Muscle of leg (tissue), 11 donors: ENCODE data around the gene SPEM3. TPM values are rescaled to one million over a fixed set of nuclear protein-coding genes. Genes with fewer than 3 reads are reported as not detected.

Source experiments
- DNase-seq: peaks from one replicate; pipeline ENCODE4 v3.0.0; 2013
- H3K27ac ChIP-seq: one replicate; pipeline ENCODE4 v1.5.1; 2013; ENCODE audit warnings: mild to moderate bottlenecking, low read length, control low read depth
- H3K27me3 ChIP-seq: one replicate; pipeline ENCODE4 v1.6.1; 2013; ENCODE audit warnings: low read length; ENCODE audit not compliant: control insufficient read depth, insufficient read depth
- H3K36me3 ChIP-seq: one replicate; pipeline ENCODE4 v1.6.1; 2013; ENCODE audit warnings: low read length; ENCODE audit not compliant: control insufficient read depth, insufficient read depth
- H3K4me1 ChIP-seq: one replicate; pipeline ENCODE4 v1.6.1; 2013; ENCODE audit warnings: low read length; ENCODE audit not compliant: control insufficient read depth, insufficient read depth
- H3K4me3 ChIP-seq: one replicate; pipeline ENCODE4 v1.5.1; 2013; ENCODE audit warnings: low read length, control low read depth
- H3K9me3 ChIP-seq: replicated peaks from 2 replicates; pipeline ENCODE4 v1.6.1; 2013; ENCODE audit warnings: low read depth, low read length; ENCODE audit not compliant: control insufficient read depth
- WGBS: methylation state at CpG from one replicate; pipeline ENCODE4 v1.1.5; 2013; ENCODE audit warnings: missing lambda C conversion rate; ENCODE audit not compliant: insufficient coverage; 5-methylcytosine and 5-hydroxymethylcytosine counted together
- polyA plus RNA-seq, 8 donors: library from polyadenylated mRNA; unstranded; fragments of 120-200 nt; gene quantifications; one replicate each; pipeline versions ENCODE4 v1.2.1 to v1.2.3, GENCODE V29; 2013; ENCODE audit warnings: inconsistent platforms in 1 of 8, low replicate concordance in 1 of 8; ENCODE audit not compliant: insufficient read length in 8 of 8, insufficient read depth in 1 of 8
- total RNA-seq: library from RNA; stranded (reverse); fragments of 120-200 nt; gene quantifications from one replicate; pipeline ENCODE4 v1.2.4, GENCODE V29; 2013

SPEM3 gene
- total and polyA plus RNA-seq, 9 donors: 0.26 TPM; not detected in 8

- no peaks in the 10 kb centered on the region for H3K9me3 ChIP-seq
Observed at GRCh38 chr17:7410634-7411426, 17.8 kb upstream of the SPEM3 start.

GRCh38 chr17:7411427-7411750, 17.3 kb upstream of the SPEM3 start:
- Histone ChIP-seq H3K36me3 (peaks cover 28% of the 10 kb centered on the region), H3K4me1 (peaks cover 2% of the 10 kb centered on the region), H3K27ac (no peak overlapping the region), H3K27me3 (no peaks in the 10 kb centered on the region), H3K9me3 (no peaks in the 10 kb centered on the region), H3K4me3 (no peak overlapping the region)
- WGBS: 91% methylated on average over 6 of the region's 8 CpGs
- DNase-seq: no peak

More at GRCh38 chr17:7410634-7411426, 17.8 kb upstream of the SPEM3 start:
- peaks cover 26% of the 10 kb centered on the region for H3K36me3 ChIP-seq
- peaks cover 6% of the 10 kb centered on the region for H3K4me1 ChIP-seq
- no peak overlapping the region for H3K27ac ChIP-seq
- H3K27me3 ChIP-seq: peaks cover 3% of the 10 kb centered on the region
- H3K4me3 ChIP-seq: no peak overlapping the region
- DNase-seq: no peak
- 78% methylated on average over 14 of the region's 25 CpGs for WGBS

- no peaks in the 10 kb centered on the region for H3K27me3 ChIP-seq
- peaks cover 30% of the 10 kb centered on the region for H3K36me3 ChIP-seq
- no peak overlapping the region for H3K4me3 ChIP-seq
- H3K9me3 ChIP-seq: no peaks in the 10 kb centered on the region
- H3K27ac ChIP-seq: no peak overlapping the region
- 50% methylated on average over 1 of the region's 6 CpGs for WGBS
- H3K4me1 ChIP-seq: no peaks in the 10 kb centered on the region
- no peak for DNase-seq
Observed at GRCh38 chr17:7413346-7413985, 15.2 kb upstream of the SPEM3 start.

GRCh38 chr17:7414837-7415236, 13.8 kb upstream of the SPEM3 start:
- 77% methylated on average over 14 of the region's 14 CpGs for WGBS
- DNase-seq: no peak

GRCh38 chr17:7415784-7416183, 12.9 kb upstream of the SPEM3 start:
- H3K27ac ChIP-seq: no peak overlapping the region
- no peaks in the 10 kb centered on the region for H3K27me3 ChIP-seq
- 87% methylated on average over 23 of the region's 23 CpGs for WGBS
- peaks cover 14% of the 10 kb centered on the region for H3K36me3 ChIP-seq
- no peaks in the 10 kb centered on the region for H3K4me1 ChIP-seq
- no peaks in the 10 kb centered on the region for H3K9me3 ChIP-seq
- H3K4me3 ChIP-seq: no peak overlapping the region
- DNase-seq: no peak

More at GRCh38 chr17:7414837-7415236, 13.8 kb upstream of the SPEM3 start:
- no peak overlapping the region for H3K27ac ChIP-seq
- peaks cover 20% of the 10 kb centered on the region for H3K36me3 ChIP-seq
- H3K4me3 ChIP-seq: no peak overlapping the region
- H3K9me3 ChIP-seq: no peaks in the 10 kb centered on the region
- no peaks in the 10 kb centered on the region for H3K27me3 ChIP-seq
- no peaks in the 10 kb centered on the region for H3K4me1 ChIP-seq

- no peak overlapping the region for H3K27ac ChIP-seq
- H3K9me3 ChIP-seq: no peaks in the 10 kb centered on the region
- H3K4me1 ChIP-seq: no peaks in the 10 kb centered on the region
- H3K27me3 ChIP-seq: no peaks in the 10 kb centered on the region
- no peak for DNase-seq
- no peak overlapping the region for H3K4me3 ChIP-seq
- H3K36me3 ChIP-seq: peaks cover 13% of the 10 kb centered on the region
- 53% methylated on average over 4 of the region's 6 CpGs for WGBS
Observed at GRCh38 chr17:7416323-7416722, 12.3 kb upstream of the SPEM3 start.

- no peak for DNase-seq
- H3K27ac ChIP-seq: no peak overlapping the region
- H3K27me3 ChIP-seq: no peaks in the 10 kb centered on the region
- H3K9me3 ChIP-seq: no peaks in the 10 kb centered on the region
- H3K4me1 ChIP-seq: no peaks in the 10 kb centered on the region
- H3K4me3 ChIP-seq: no peak overlapping the region
- peaks cover 13% of the 10 kb centered on the region for H3K36me3 ChIP-seq
- WGBS: 92% methylated on average over 33 of the region's 54 CpGs
Observed at GRCh38 chr17:7417056-7417655, 11.5 kb upstream of the SPEM3 start.

GRCh38 chr17:7418472-7419152, 10.0 kb upstream of the SPEM3 start:
- Histone ChIP-seq H3K27me3 (no peaks in the 10 kb centered on the region), H3K36me3 (peaks cover 13% of the 10 kb centered on the region), H3K4me3 (no peak overlapping the region), H3K4me1 (no peaks in the 10 kb centered on the region), H3K27ac (no peak overlapping the region), H3K9me3 (no peaks in the 10 kb centered on the region)
- 49% methylated on average over 3 of the region's 18 CpGs for WGBS
- no peak for DNase-seq

- no peaks in the 10 kb centered on the region for H3K27me3 ChIP-seq
- no peaks in the 10 kb centered on the region for H3K4me1 ChIP-seq
- no peak for DNase-seq
- H3K9me3 ChIP-seq: no peaks in the 10 kb centered on the region
- 66% methylated on average over 15 of the region's 17 CpGs for WGBS
- no peak within 1 kb of the TSS for H3K4me3 ChIP-seq
- H3K36me3 ChIP-seq: peaks cover 12% of the 10 kb centered on the region
- H3K27ac ChIP-seq: no peak within 1 kb of the TSS
Observed at GRCh38 chr17:7419819-7420610, 8.6 kb upstream of the SPEM3 start, which contains the start of gene SPEM1. Gene SPEM1, plus strand, starts transcription at chr17:7420324. Its CDS starts 61 bp downstream, at chr17:7420385.
